Measurements from ENCODE around the gene BGLAP.

The BGLAP gene

DNA sequence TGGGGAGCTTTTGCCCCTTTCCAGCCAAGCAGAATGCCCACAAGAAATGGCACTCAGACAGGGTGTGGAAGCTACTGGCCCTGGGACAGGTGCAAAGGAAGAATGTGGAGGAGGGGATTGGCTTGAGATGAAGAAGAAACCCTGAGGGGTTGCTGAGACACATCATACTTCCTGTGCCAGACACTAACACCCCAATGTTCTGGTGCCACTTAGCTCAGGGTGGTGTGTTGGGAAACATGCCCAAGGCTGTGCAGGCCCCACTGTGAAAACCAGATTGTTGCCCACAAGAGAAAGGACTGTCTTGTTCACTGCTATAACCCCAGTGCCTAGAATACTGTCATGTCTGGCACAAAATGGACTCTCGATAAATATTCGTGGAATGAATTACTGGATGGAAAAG lies 15.7 kb downstream of the BGLAP start:
- DNase-seq (ENCODE audit: low read depth in 2 of 2): no peak

DNA sequence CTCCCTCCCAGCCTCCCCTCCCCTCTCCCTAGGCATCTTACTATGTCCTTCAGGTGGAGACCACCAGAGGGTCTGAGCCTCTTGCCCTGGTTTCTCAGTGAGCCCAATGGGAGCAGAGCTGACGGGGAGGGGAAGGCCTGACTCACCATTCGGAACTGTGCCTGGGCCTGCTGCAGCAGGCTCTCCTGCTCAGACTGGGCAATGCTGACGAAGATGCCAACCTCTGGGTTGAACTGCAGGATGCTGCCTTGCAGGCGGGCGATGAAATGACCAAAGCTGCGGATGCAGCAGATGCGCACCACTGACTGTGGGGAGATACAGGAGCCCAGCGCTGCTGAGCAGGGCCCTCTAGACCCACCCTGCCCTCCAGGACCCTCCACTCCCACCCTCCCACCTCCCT lies 16.9 kb downstream of the BGLAP start:
- DNase-seq (ENCODE audit: low read depth in 2 of 2): no peak

DNA sequence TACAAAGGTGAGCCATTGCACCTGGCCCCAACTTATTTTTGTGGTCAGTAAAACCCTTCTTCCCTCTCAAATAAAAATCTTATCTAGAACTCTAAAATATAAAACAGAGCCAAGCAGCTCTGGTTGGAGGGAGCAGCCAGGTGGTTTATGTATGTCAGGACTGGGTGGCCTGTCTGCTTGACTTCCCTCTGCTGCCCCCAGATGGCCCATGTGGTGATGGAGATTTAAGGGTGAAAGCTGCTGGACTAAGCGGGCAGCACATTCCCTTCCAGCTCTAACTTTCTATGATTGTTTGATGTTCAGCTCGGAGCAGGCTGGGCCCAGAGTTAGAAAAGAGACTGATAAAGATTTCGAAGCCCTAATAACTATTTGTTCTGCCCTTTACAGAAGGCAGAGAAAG lies 17.8 kb downstream of the BGLAP start:
- DNase-seq (ENCODE audit: low read depth in 2 of 2): no peak

DNA sequence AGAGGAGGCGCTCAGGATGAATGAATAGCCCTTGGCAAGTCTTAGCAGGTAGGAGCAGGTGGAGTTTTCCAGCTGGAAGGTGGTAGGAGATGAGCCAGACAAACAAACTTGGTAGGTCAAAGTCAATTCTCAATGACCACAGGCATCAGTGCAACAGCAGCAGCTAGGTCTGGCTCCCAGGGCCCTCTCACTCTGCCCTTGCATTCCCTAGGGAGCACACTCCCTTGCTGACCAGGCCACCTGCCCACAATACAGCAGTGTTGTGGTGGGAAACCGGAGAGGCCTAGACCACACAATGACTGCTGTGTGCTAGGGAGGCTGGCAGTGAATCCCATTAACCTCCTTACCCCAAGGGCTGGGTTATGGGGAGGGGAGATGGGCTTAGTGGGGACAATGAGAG lies 18.9 kb downstream of the BGLAP start:
- no peak for DNase-seq (ENCODE audit: low read depth in 2 of 2)

DNA sequence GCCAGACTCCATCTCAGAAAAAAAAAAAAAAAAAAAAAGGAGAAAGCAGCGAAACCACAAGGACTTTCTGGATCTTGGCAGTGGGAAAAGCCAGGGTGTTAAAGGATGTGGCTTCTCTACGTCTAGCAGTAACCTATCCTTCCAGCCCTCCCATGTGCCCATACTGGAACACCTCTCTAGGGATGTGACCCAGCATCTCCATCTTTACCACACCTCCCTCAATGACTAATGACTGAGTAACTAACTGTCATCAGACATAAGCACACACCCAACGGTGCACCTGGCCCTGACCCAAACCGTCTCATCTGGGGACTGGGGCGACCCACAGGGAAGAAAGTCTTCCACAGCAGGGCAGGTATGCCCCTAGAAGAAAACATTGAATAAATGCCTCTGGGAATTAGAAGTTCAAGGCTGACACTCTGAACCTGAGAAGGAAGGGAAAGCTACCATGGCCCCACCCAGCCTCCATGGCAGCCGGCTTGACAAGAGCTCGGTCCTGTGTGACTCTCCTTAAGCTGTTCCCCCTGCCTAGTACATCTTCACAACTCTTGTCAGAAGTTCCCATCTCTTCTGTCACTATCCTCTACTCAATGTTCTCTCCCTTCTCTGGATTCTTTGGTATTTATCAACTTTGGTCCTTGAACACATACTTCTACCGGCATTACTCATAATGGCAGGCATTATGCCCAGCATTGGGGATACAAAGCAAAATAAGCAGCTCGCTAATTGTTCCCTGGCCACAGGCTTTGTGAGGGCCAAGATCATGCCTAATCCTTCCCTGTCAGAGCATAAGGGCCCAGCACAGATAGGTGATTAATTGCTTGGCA lies 20.7 kb downstream of the BGLAP start:
- no peak for DNase-seq (ENCODE audit: low read depth in 2 of 2)

DNA sequence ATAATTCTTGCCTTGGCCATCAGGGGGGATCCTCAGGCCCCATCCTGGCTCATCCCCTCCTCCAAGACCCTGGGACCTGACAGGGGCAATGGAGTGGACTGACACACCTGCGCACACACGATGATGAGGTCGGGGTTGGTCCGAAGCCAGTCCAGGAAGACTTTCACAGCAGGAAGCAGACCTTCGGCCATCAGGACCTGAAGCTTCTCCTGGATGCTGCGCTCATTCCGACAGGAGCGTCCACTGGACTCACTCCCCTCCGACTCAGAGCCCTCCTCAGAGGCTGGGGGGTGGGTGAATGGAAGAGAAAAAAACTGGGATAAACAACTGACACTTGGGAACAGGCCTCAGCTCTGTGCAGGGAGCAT lies 21.3 kb downstream of the BGLAP start:
- no peak for DNase-seq (ENCODE audit: low read depth in 2 of 2)

DNA sequence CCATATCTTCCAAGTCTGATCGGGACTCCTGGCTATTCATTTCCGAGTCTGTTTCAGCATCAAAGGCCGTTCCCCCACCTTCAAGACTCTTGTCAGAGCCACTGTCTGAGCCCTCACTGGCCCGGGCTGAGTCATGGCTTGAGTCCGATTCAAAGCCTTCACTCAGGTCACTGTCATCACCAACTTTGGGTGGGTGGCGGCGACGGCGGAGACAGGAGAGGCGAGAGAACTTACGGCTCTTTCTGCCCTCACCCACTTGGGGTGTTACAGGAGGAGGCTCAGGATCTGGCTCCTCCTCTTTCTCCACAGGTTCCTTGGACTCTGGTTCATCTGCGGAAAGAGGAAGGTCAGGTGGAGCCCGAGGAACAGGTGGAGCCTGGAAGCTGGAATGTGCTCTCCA lies 24.1 kb downstream of the BGLAP start:
- DNase-seq (ENCODE audit: low read depth in 2 of 2): no peak

DNA sequence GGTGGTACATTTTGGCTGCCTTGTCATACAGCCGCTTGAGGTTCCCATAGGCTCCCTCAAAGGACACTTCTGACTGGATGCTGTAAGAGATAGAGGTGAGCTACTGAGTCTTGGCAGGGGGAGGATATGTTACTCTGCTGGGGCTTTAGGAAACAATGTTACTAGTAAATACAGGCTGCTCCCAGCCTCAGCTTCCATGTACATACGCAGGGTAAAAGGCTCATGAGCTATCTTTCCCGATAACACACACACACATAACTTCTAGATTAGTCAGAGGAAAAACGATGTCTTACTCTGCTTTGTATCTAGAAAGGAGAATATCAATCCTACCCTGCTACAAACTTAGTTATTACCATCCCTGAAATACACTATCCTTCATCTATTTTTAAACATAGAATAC lies 26.4 kb downstream of the BGLAP start:
- DNase-seq (ENCODE audit: low read depth in 2 of 2): no peak

DNA sequence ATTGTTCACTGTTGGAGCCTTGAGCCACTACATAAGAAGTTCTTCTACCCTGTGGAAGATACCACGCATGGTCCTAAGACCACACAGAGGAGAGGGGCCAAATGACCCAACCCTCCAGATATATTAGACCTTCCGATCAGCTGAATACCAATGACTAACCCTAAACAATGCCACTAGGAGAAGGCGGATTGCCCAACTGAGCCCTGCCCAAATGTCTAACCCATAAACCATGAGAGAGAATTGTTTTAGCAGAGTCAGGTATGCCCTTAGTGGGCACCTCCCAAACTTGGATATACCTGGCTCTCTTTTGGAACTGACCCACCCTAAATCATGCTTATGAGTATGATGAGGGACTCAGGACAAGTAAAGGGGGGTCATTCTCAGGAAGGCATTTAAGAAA lies 28.3 kb downstream of the BGLAP start:
- no peak for DNase-seq (ENCODE audit: low read depth in 2 of 2)

DNA sequence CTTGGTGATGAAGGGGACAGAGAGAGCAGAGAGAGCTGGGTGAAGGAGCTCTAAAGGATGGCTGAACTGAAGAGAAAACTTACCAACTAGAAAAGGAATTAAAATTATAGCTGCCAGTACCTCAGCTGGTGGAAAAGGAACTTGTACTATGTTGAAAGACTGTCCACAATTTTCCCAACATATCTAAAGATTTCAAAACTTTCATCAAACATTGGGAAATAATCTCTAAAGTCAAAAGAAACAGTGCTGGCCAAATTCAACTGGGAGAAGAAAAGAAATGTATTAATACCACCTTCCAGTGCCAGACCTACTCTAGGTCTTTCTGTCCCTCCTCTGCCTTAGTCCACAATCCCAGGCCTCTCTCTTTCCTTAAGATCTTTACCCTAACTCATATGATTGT lies 34.5 kb downstream of the BGLAP start:
- DNase-seq (ENCODE audit: low read depth in 2 of 2): no peak

DNA sequence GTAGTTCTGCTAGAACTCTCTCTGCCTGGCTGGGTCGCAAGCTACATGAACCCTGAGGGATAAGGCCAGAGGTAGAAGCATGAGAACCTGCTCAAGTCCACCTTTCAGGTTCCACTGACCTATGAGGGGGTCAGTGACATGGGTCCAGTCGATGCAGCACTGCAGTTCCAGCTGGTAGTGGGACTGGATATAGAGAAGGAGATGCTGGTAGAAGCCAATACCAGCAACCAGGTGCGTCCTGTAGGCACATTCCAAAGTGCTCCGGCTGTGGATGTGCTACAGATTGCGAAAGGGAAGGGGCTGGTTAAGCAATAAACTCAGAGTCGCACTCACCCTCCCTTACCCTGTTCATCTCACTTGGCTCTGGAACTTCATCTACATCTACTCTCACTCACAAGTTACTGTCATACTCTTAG lies 35.0 kb downstream of the BGLAP start:
- no peak for DNase-seq (ENCODE audit: low read depth in 2 of 2)

DNA sequence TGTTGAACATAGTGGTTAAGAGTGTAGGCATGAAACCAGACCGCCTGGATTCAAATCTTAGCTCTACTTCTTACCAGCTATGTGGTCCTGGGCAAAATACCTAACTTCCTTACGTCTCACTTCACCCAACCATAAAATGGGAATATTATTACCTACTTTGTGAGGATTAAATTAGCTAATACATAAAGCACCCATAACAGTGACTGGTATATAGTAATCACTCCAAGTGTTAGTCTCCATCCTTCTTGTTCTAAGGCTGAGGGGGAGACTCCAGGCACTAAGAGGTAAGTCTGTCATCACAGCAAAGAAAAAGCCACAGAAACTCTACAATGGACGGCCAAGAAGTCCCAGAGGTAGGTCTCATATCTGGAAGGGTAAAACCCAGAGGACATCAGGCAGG lies 37.9 kb downstream of the BGLAP start:
- no peak for DNase-seq (ENCODE audit: low read depth in 2 of 2)

DNA sequence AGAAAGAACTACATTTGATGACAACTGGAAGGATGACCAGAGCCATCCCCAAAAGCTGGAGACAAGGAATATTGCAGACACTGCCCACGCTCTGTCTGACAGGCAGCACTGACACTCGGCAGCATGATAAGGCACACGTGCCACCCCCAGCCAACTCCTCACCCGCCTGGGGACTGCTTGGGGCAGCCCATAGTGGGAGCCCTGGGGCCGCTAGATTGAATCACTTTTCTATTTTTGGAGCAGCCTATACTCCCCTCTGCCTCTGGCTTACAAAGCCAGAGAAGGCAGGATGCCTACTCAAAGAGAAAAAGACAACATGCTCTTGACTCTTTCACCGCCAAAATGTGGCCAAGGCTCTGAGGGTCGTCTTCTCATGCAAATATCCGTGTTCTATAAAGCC lies 39.3 kb downstream of the BGLAP start:
- peak; percentile 32 to 57 for DNase-seq (ENCODE audit: low read depth in 2 of 2)

DNA sequence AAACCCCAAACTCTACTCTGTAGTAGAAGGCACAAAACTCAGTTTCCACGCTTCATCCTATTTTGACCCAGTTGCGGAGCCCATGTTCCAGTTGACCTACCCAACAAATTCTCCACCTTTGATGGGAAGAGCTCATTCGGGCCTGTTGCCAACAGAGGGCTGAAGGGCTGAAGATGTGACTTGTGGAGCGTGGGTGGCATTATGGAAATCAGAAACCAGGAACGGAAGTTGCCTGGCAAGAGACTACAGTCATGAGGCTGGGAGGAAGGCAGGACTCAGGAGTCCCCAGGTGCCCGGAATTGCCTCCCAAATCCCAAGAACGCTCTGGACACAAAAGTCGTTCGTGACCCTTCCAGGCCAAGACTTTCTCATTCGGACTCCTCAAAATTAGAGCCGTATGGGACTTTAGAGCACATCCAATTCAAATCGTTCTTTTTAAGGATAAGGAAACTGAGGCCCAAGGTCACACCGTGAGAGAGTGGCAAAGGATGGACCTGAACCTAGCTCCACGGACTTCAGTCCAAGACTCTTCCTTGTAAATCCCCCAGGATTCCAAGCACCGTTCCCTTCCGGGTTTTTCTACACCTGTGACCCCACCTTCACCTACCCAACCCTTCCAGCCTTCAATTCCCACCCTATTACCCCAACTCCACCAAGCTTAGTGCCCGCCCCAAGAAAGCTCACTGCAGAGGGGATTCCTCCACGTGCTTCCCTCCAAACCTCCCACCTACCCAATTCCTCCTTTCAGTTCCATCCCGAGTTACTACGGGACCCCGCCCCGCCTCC lies 39.9 kb downstream of the BGLAP start:
- DNase-seq (ENCODE audit: low read depth in 2 of 2): no peak

DNA sequence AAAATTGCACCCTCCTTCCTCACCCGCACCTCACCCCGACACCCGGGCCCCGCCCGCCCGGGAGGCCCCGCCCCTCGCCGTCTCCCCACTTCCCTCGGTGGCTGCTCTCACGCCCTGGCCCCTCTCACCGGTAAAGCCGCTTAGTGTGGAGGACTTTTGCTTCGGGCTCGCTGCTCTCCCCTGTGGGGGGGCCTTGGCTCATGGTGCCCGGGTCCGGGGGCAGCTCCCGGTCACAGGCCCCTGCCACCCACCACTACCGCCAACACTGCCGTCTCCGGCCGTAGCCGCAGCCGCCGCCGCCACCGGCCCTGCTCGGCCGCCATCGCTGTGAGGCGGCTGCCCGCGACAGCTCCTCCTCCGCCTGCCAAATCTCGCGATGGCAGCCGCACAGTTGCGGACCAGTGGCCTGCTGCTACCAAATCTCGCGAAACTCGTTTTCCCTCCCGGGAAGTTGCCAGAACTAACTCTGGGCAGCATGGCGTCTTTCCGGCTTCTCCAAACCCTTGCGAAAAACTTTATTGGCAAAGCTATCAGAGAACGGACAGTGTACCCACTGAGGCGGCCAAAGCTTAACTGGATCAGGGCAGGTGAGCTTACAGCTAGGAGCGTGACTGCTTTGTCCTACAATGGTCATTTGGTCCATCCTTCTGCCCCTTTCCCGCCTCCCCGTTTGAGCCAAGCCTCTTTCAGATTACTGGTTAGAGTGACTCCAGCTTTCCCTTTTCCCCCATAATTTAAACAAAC lies 40.7 kb downstream of the BGLAP start, which contains the start of gene SMG5:
Gene SMG5 (minus strand): TSS at position 347 of the 744 bp plus-strand sequence. CDS start 145 bp downstream, at position 202.
- peak; percentile 94 to 95 for DNase-seq (ENCODE audit: low read depth in 2 of 2)

DNA sequence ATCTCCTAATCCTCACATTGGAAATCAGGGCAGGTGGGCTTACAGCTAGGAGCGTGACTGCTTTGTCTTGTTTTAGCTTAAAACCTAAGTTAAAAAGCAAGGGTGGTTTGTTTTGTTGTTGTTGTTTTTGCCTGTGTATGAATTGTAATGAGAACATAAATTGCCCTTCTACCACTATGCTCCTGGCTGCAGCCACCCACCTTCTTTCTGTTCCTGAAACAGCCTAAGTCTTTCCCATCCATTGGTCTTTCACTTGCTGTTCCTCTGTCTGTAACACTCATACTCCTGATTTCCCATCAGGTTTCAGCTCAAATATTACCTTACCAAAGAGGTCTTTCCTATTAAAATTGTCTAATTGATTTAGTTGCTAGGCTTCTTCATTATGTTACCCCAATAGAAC lies 41.5 kb downstream of the BGLAP start:
- no peak for DNase-seq (ENCODE audit: low read depth in 2 of 2)

DNA sequence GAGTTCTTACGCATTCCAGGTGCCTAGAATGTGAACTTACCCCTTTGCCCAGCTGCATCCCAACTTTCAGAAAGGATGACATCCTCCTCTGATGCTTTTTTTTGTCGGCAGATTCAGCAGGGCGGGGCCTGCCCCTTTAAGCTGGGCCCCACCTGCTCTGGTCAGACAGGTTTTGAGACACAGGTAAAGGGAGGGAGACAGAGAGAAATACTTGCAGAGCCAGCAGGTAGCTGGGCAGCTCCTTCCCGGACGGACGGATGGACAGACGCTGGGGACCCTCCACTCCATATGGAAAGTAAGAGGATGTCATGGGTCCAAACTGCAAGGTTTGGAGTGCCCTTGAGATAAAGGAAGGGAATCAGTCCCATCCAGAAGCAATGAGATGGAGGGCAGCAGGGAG lies 42.1 kb downstream of the BGLAP start, which contains the start of gene TMEM79:
Gene TMEM79 (plus strand): TSS at position 214 of the 400 bp plus-strand sequence. CDS start 902 bp downstream, outside the sequence.
- no peak for DNase-seq (ENCODE audit: low read depth in 2 of 2)

DNA sequence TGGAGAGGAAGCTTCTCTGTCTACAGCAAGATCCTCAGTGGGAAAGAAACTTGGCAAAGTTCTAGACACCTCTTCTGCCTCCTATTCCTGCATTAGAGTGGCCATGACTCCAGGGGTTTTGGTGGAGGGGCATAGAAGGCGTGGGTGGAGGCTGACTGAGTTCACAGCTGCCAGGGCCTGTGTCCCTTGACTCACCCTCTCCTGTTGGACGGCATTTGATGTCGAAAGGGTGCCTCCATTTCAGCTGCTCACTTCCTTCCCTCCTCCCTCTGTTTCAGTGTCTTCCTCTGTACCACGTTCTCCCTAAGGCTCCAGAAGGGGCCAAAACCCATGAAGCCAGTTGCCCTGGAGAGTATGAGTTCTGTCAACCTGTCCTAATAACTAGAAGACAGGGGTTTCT lies 42.8 kb downstream of the BGLAP start:
- no peak for DNase-seq (ENCODE audit: low read depth in 2 of 2)

DNA sequence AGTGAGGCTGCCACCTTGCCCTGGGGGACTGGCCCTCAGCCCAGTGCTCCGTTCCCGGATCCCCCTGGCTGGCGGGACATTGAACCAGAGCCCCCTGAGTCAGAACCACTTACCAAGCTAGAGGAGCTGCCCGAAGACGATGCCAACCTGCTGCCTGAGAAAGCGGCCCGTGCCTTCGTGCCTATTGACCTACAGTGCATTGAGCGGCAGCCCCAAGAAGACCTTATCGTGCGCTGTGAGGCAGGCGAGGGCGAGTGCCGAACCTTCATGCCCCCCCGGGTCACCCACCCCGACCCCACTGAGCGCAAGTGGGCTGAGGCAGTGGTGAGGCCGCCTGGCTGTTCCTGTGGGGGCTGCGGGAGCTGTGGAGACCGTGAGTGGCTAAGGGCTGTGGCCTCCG lies 43.5 kb downstream of the BGLAP start:
- DNase-seq (ENCODE audit: low read depth in 2 of 2): no peak

DNA sequence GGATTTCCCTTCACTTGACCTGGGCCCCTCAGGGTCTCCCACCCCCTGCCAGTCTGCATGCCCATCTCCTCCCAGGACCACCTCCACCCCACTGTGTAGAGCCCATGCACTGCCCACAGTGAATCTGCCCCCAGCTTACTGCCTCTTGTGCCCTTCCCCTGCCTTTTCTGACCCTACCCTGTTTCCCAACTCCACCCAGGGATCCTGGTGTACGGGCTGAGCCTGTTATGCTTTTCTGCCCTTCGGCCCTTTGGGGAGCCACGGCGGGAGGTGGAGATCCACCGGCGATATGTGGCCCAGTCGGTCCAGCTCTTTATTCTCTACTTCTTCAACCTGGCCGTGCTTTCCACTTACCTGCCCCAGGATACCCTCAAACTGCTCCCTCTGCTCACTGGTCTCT lies 44.1 kb downstream of the BGLAP start:
- no peak for DNase-seq (ENCODE audit: low read depth in 2 of 2)

DNA sequence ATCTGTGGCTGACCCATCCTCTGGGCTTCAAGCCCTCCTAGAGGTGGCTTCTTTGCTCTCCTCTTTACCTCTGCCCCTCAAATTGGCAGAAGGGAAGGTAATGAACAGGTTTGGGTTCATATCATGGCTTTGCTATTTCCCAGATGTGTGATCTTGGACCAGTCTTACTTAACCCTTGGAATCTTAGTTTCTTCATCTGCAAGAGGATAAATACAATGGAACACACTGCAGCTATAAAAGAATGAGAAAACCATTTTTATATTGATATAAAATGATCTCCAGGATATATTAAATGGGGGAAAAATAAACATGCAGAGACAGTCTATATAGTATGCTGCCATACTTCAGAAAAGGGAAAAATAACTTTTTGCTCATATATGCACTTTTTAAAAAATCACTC lies 47.9 kb downstream of the BGLAP start:
- DNase-seq (ENCODE audit: low read depth in 2 of 2): no peak

Data from stimulated activated CD8-positive, alpha-beta memory T cell treated with anti-CD3 and anti-CD28 coated beads, Interleukin-15, amount 100 ng/mL, for 48 hours (primary cell).